Activated T-helper 1 cell treated with anti-CD3 and anti-CD28 coated beads, Interleukin-2, amount 50 U/mL, for 16 hours (primary cell): Measurements from ENCODE around the gene OR4D9.
"Not testable (repeated sequence)": the region's sequence is repeated elsewhere in the genome, so short reads cannot be mapped to it uniquely, and the experiment has no call there.

Experiments used
- DNase-seq, 2 donors: peaks; one replicate each; pipeline ENCODE4 v3.0.0-alpha.2; 2020; ENCODE audit warnings: low read depth in 1 of 2, low spot score in 1 of 2

The OR4D9 gene

DNA sequence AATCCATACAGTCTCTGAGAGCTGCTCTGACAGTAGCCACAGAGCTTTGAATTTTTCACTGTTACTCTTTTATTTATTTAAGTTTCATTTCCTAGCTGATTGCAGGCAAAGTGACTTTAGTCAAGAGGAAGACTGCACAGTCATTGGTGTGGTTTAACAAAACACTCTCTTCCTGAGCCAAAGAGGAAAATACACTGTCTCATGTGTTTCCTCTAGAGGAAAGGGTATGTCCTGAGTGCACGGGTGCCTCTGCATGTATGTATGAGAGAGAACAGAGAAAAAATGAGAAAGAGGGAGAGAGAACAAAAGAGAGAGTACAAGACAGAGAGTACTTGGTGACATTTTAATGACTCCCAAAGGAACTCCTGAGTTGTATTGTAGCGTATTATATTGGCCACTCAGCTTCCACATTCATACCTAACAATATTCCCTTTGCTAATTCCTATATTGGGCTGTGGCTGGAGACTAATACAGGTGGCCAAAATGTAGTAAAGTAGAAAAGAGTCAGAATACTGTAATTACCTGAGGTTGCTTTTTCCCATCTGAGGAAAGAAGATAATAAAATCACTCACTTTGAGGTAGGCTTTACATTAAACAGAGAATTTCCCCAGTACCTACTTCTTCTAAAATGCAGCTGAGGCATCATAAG, at the start of gene OR4D9:
OR4D9 (plus strand) TSS at position 599 of the 649 bp plus-strand sequence. CDS start 3,374 bp downstream, outside the sequence.
- DNase-seq = no peak

GRCh38 chr11:59463190-59463641, 48.1 kb upstream of the OR4D9 start:
- no peak for DNase-seq

DNA sequence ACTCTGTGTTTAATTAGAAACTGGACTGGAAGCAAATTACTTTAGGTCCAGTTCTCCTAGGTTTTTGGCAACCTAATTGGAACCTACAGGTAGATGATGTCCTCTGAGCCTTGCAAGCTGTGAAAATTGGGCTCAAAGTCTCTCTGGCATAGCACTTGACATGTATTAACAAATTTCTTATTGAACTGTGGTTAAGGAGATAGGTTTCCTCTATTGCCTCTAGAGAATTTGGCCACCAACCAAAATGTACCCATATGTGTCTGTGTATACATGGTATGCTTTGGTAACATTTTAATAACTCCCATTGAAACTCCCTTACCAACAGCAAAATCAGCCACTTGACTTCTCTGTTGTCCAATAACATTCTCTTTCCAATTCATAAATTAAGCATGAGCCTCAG, 38.3 kb upstream of the OR4D9 start, which contains the start of gene OR4D10:
OR4D10 (plus strand) TSS at position 301 of the 400 bp plus-strand sequence. CDS start 4,115 bp downstream, outside the sequence.
- no peak for DNase-seq

GRCh38 chr11:59475176-59475575, 36.2 kb upstream of the OR4D9 start:
- no peak for DNase-seq

DNA sequence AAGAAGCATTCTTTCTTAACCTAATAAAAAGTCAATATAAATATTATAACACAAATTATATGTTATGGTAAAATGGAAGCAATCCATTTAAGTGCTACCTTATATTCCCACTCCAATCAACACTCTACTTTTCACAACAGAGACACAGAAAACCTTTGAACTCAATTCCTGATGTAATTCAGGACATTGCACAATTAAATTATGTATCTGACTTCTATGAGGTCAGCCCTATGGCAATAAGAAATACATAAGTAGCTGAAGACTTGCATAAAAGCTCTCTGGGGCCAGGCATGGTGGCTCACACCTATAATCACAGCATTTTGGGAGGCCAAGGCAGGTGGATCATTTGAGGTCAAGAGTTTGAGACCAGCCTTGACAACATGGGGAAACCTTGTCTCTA, 31.4 kb upstream of the OR4D9 start:
- no peak for DNase-seq

DNA sequence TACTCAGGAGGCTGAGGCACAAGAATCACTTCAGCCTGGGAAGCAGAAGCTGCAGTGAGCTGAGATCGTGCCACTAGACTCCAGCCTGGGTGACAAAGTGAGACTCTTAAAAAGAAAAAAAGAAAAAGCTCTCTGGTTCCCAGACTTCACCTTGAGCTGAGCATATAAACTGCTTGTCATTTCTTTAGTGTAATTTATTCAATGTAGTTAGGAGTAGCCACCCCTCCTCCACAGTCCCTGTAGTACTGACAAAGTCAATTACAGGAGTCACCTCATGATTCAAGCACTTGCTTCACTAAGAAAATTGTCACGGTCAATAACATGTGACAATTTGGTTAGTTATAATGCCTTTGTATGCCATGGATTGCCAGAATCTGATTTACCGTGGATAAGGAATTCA, 31.0 kb upstream of the OR4D9 start:
- no peak for DNase-seq

GRCh38 chr11:59501931-59502330, 9.4 kb upstream of the OR4D9 start:
- no peak for DNase-seq

- no peak for DNase-seq
Measured at GRCh38 chr11:59503276-59503675, 8.1 kb upstream of the OR4D9 start, which contains the start of gene OR4D11. Gene OR4D11 (plus strand): TSS chr11:59503576. CDS start chr11:59503576, 0 bp downstream.

GRCh38 chr11:59511675-59512074, 336 bp downstream of the OR4D9 start:
- DNase-seq = no peak

DNA sequence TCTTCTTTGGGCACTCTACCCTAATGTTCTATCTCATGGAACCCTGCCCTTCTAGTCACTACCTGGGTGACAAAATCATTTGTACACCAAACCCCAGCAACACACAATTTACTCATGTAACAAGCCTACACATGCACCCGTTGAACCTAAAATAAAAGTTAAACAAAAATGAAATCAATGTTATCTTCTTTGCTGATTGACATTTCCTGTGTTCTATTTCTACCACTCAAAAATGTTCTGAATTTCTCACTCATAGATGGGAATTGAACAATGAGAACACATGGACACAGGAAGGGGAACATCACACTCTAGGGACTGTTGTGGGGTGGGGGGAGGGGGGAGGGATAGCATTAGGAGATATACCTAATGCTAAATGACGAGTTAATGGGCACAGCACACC, 8.8 kb downstream of the OR4D9 start:
- not testable (repeated sequence) for DNase-seq

DNA sequence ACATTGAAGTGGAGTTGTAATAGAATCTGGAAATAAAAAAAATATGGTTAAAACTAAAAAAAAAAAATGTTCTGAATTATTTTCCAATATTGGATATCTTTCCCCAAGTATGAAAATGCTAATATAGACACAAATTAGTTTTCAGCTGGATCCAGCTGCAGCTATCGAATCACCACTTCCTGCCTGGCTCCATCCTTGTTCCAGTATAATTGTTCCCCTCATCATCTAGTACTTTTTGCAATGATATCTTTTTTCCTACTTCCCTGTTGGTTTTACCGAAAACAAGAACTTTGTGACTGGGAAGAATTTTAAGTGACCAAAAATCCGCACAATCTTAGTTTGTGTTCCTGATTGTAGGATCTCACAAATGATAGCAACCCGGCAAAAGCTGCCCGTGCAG, 9.4 kb downstream of the OR4D9 start:
- no peak for DNase-seq

DNA sequence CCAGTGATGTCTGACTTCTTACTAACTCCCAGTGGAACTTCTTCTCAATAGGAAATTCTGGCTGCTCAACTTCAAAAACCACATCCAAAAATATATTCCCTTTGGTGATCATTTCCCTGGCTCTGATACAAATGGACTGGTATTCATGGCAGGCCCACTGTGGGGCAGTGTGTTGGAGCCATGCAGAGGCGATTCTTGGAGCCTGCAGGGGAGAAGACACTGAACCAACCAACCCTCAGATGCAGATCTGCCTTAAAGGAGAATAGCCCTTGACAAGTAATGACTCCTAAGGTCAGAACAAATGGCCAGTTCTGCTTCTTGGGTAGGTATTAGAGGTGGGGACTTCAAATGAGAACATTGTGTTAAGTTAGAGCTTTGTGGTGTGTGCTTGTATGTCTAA, 12.2 kb downstream of the OR4D9 start:
- DNase-seq = no peak

- DNase-seq = no peak
Measured at GRCh38 chr11:59528711-59529110, 17.4 kb downstream of the OR4D9 start.

GRCh38 chr11:59532620-59533019, 21.3 kb downstream of the OR4D9 start:
- no peak for DNase-seq

DNA sequence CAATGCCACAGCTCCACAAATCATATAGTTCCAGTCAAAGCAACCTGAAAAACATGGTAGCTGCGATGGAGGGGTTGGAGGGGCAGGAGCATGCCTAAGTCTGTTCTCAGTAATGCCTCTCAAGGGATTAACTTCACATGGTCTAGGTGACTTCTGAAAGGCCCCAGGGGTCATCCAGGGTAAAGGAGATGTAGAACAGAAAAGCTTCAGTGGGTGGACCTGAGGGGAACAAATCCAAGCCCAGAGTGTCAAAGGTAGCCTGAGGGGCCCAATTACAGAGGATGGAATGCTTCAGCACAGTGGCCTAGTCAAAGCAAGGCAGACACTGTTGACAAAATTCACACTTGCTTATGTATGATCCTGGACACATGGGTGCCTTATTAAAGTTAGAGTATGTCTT, 23.3 kb downstream of the OR4D9 start:
- no peak for DNase-seq

- no peak for DNase-seq
Measured at GRCh38 chr11:59542142-59542810, 30.9 kb downstream of the OR4D9 start.

DNA sequence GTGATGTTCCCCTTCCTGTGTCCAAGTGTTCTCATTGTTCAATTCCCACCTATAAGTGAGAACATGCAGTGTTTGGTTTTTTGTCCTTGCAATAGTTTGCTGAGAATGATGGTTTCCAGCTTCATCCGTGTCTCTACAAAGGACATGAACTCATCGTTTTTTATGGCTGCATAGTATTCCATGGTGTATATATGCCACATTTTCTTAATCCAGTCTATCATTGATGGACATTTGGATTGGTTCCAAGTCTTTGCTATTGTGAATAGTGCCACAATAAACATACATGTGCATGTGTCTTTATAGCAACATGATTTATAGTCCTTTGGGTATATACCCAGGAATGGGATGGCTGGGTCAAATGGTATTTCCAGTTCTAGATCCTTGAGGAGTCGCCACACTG, 32.4 kb downstream of the OR4D9 start:
- DNase-seq = not testable (repeated sequence)

DNA sequence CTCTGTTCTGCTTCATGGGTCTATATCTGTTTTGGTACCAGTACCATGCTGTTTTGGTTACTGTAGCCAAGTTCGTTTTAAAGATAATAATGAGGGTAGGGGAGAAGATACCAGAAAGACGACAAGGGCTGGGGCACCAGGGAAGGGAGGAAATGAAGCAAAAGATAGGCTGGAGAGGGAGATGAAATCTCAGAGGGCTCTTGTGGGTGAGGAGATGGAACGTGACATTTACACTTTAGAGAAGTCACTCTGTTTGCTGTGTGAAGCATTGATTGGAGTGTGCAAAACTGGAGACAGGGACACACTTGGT, 33.5 kb downstream of the OR4D9 start:
- no peak for DNase-seq

DNA sequence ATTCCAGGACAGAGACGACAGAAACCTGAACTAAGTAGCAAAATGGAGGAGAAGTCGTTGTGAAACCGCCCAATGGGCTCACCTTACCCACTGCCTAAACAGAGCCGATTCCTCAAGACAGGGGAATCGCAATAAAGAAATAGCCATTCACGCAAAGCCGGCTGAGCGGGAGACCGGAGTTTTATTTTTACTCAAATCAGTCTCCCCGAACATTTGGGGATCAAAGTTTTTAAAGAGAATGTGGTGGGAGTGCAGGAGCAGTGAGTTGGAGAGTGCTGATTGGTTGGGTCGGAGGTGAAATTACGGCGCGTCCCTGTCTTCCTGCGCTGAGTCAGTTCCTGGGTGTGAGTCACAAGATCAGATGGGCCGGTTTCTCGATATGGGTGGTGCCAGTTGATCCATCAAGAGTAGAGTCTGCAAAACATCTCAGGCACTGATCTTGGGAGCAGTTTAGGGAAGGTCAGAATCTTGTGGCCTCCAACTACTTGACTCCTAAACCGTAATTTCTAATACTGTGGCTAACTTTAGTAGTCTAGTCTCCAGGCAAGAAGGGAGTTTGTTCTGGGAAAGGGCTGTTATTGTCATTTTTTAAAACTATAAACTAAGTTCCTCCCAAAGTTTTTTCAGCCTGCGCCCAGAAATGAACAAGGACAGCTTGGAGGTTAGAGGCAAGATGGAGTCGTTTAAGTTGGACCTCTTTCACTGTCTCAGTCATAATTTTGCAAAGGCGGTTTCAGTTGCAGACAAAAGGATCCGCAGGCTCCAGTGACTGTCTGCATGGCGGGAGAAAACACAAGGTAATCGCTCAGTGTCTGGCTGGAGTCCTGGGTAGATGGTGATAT, 34.1 kb downstream of the OR4D9 start:
- DNase-seq = no peak

DNA sequence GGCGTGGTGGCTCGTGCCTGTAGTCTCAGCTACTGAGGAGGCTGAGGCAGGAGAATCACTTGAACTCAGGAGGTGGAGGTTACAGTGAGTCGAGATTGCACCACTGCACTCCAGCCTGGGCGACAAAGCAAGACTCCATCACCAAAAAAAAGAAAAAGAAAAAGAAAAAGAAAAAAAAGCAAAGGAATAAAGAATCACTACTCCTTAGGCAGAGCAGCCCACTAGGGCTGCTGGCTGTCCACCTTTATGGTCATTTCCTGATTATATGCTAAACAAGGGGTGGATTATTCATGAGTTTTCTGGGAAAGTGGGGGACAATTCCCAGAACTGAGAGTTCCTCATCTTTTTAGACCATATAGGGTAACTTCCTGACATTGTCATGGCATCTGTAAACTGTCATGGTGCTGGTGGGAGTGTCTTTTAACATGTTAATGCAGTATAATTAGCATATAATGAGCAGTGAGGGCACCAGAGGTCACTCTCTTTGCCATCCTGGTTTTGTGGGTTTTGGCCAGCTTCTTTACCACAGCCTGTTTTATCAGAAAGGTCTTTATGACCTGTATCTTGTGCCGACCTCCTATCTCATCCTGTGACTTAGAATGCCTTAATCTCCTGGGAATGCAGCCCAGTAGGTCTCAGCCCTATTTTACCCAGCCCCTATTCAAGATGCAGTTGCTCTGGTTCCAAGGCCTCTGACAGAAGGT, 36.4 kb downstream of the OR4D9 start:
- not testable (repeated sequence) for DNase-seq

GRCh38 chr11:59548309-59548656, 36.9 kb downstream of the OR4D9 start:
- DNase-seq = no peak
